ENCODE results near the gene SSR2.

SSR2 gene

DNA sequence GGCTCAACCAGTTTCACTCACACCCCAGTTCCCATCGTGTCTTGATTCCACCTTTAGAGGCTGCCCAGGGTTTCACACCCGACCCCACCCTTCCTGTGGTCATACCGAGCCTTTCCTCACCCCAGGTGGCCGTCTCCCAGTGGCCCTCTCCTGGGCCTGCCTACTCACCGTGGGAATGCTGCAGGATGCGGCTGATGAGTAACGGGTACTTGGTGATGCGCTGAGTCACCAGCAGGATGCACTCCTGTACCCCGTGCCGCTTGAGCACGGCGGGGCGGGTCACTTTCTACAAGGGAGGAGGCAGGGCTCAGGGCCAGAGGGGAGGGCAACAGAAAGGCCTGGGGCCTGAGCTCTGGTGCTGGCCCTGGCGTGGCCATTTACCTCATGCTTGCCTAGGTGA lies 58.8 kb downstream of the SSR2 start (continued):
- TF ChIP-seq KLF1 (tag by site-specific recombination; IDR thresholded peaks at IDR 0.05) = peak; percentile 86
- TF ChIP-seq ZNF837 (tag by site-specific recombination; IDR thresholded peaks at IDR 0.05) = no peak
- 0 out of 2 replicates have a peak, but pooled peaks have one; percentile 48 for TF ChIP-seq ZNF660 (tag by site-specific recombination; IDR thresholded peaks at IDR 0.05)

DNA sequence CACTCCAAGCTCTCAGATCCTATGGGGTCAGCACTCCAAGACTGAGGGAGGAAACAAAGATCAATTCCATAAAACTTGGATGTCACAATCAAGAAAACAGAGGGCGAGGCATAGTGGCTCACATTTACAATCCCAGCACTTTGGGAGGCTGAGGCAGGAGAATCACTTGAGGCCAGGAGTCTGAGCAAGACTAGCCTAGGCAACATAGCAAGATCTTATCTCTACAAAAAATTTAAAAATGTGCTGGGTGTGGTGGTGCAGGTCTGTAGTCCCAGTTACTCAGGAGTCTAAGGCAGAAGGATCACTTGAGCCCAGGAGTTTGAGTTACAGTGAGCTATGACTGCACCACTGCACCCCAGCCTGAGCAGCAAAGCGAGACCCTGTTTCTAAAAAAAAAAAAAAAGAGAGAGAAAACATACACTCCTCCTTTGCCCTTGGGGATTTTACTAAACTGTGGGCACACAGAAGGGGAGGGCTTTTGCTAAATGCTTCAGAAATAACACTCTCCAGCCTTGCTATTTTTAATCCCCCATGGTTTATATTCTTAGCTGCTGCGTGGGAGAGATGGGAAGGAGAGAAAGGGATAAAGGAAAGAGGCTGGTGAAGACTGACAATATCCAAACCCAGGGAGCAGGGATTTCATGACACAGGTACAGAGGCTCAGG lies 60.5 kb downstream of the SSR2 start:
- CTCF ChIA-PET = interaction anchor here (0.6 to 1.0 kb wide), 3 partner anchors 16 to 22 kb away, joined by 4 to 5 read pairs (median 4); no protein-coding TSS in a partner anchor
- H3K9me3 ChIP-seq (ENCODE audit: control insufficient read depth, insufficient read depth, low read depth, low read length) = no peaks in the 10 kb centered on the region
- TF ChIP-seq ZSCAN30 (tag by site-specific recombination; IDR thresholded peaks at IDR 0.05) (no peak), SCRT1 (tag by site-specific recombination; IDR thresholded peaks at IDR 0.05; ENCODE audit: borderline replicate concordance) (no peak), ZNF791 (tag by site-specific recombination; IDR thresholded peaks at IDR 0.05) (no peak), MZF1 (tag by site-specific recombination; IDR thresholded peaks at IDR 0.05; ENCODE audit: borderline replicate concordance) (no peak), KLF16 (tag by site-specific recombination; IDR thresholded peaks at IDR 0.05) (no peak), ZNF416 (tag by site-specific recombination; IDR thresholded peaks at IDR 0.05) (no peak), ZNF549 (tag by site-specific recombination; IDR thresholded peaks at IDR 0.05) (no peak), ZNF248 (tag by site-specific recombination; IDR thresholded peaks at IDR 0.05) (no peak), ZNF324 (tag by site-specific recombination; IDR thresholded peaks at IDR 0.05) (no peak), ZNF433 (tag by site-specific recombination; IDR thresholded peaks at IDR 0.05; ENCODE audit: low read depth) (no peak), ZNF837 (tag by site-specific recombination; IDR thresholded peaks at IDR 0.05) (no peak), ZNF777 (tag by site-specific recombination; IDR thresholded peaks at IDR 0.05; ENCODE audit: borderline replicate concordance) (no peak), ZFP69B (tag by site-specific recombination; IDR thresholded peaks at IDR 0.05) (no peak), ZNF76 (tag by site-specific recombination; IDR thresholded peaks at IDR 0.05; ENCODE audit: borderline replicate concordance, low read depth) (no peak), ZBTB1 (tag by site-specific recombination; IDR thresholded peaks at IDR 0.05) (no peak)
- TF ChIP-seq, protein P1, sequence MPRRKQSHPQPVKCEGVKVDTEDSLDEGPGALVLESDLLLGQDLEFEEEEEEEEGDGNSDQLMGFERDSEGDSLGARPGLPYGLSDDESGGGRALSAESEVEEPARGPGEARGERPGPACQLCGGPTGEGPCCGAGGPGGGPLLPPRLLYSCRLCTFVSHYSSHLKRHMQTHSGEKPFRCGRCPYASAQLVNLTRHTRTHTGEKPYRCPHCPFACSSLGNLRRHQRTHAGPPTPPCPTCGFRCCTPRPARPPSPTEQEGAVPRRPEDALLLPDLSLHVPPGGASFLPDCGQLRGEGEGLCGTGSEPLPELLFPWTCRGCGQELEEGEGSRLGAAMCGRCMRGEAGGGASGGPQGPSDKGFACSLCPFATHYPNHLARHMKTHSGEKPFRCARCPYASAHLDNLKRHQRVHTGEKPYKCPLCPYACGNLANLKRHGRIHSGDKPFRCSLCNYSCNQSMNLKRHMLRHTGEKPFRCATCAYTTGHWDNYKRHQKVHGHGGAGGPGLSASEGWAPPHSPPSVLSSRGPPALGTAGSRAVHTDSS (tag by site-specific recombination; IDR thresholded peaks at IDR 0.05) = no peak
- TF ChIP-seq, protein P2, sequence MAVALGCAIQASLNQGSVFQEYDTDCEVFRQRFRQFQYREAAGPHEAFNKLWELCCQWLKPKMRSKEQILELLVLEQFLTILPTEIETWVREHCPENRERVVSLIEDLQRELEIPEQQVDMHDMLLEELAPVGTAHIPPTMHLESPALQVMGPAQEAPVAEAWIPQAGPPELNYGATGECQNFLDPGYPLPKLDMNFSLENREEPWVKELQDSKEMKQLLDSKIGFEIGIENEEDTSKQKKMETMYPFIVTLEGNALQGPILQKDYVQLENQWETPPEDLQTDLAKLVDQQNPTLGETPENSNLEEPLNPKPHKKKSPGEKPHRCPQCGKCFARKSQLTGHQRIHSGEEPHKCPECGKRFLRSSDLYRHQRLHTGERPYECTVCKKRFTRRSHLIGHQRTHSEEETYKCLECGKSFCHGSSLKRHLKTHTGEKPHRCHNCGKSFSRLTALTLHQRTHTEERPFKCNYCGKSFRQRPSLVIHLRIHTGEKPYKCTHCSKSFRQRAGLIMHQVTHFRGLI (tag by site-specific recombination; IDR thresholded peaks at IDR 0.05) = no peak
- TF ChIP-seq, protein P3, sequence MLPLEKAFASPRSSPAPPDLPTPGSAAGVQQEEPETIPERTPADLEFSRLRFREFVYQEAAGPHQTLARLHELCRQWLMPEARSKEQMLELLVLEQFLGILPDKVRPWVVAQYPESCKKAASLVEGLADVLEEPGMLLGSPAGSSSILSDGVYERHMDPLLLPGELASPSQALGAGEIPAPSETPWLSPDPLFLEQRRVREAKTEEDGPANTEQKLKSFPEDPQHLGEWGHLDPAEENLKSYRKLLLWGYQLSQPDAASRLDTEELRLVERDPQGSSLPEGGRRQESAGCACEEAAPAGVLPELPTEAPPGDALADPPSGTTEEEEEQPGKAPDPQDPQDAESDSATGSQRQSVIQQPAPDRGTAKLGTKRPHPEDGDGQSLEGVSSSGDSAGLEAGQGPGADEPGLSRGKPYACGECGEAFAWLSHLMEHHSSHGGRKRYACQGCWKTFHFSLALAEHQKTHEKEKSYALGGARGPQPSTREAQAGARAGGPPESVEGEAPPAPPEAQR (tag by site-specific recombination; IDR thresholded peaks at IDR 0.05) = no peak
- TF ChIP-seq, protein P4, sequence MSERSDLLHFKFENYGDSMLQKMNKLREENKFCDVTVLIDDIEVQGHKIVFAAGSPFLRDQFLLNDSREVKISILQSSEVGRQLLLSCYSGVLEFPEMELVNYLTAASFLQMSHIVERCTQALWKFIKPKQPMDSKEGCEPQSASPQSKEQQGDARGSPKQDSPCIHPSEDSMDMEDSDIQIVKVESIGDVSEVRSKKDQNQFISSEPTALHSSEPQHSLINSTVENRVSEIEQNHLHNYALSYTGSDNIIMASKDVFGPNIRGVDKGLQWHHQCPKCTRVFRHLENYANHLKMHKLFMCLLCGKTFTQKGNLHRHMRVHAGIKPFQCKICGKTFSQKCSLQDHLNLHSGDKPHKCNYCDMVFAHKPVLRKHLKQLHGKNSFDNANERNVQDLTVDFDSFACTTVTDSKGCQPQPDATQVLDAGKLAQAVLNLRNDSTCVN (tag by site-specific recombination; optimal IDR thresholded peaks at IDR 0.05) = no peak
- no peaks in the 10 kb centered on the region for H3K4me1 ChIP-seq (ENCODE audit: control insufficient read depth, insufficient read depth, low read length)
- POLR2A ChIA-PET = interaction anchor here (1.0 to 3.2 kb wide), 2 partner anchors 16 to 17 kb away, joined by 3 to 11 read pairs; no protein-coding TSS in a partner anchor
- H3K36me3 ChIP-seq (ENCODE audit: control insufficient read depth in 2 of 2, insufficient read depth in 1 of 2, low read length in 2 of 2) = peaks cover 63 to 84% of the 10 kb centered on the region in 2 experiments
- H3K27ac ChIP-seq (ENCODE audit: extremely low read depth, low read depth, low read length) = no peak overlapping the region
- no peak overlapping the region for H3K4me3 ChIP-seq (ENCODE audit: low read depth, low read length)

All from HEK293 (cell line).